HG02840 (cell line): Measurements from ENCODE around the gene PFN4.
"Not testable (repeated sequence)": the region's sequence is repeated elsewhere in the genome, so short reads cannot be mapped to it uniquely, and the experiment has no call there.

Experiments
- ATAC-seq: cut with Tn5 transposase; IDR thresholded peaks from one replicate; pipeline ENCODE4 v1.9.1; 2021; ENCODE audit warnings: mild to moderate bottlenecking, moderate library complexity, moderate number of reproducible peaks; ENCODE audit not compliant: unreplicated experiment, low FRiP score

PFN4 gene

GRCh38 chr2:24115057-24115456 lies 8.1 kb downstream of the PFN4 start:
- ATAC-seq, result no peak

DNA sequence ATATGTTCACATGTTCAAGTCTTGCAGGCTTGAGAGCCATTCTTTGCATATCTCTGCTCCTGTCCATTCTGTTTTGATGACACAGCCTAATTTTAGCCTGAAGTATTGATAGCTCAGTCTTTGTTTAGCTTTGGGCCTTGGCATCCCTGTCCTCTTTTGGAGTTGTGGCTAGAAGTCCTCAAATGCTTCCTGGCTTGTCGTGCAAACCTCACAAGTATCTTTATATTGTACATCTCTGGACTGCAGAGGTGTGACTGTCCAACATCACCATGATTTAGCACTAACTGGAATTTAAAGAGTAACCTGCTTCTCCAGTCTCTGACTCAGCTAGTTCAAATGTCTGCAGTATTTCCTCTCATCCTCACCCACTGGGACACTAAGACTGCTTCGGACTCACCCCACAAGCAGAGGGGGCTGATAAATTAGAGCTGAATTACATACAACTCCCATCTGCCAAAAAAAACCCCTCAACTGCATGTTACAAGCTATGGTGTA lies 11.7 kb downstream of the PFN4 start:
- no peak for ATAC-seq

- ATAC-seq, result no peak
These were observed 12.4 kb downstream of the PFN4 start for GRCh38 chr2:24110660-24111303.

GRCh38 chr2:24109431-24109830 lies 13.7 kb downstream of the PFN4 start:
- not testable (repeated sequence) for ATAC-seq

GRCh38 chr2:24107336-24107735 lies 15.8 kb downstream of the PFN4 start:
- no peak for ATAC-seq

DNA sequence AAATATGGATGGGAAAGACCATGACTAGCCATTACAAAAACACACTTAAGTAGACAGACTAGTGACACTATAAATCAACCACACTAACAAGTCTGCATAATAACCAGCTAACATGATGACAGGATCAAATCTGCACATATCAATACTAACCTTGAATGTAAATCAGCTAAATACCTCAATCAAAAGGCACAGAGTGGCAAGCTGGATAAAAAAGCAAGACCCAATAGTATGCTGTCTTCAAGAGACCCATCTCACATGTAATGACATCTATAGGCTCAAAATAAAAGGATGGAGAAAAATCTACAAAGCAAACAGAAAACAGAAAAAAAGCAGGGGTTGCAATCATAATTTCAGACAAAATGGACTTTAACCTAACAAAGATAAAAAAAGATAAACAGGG lies 16.3 kb downstream of the PFN4 start:
- ATAC-seq, result no peak

DNA sequence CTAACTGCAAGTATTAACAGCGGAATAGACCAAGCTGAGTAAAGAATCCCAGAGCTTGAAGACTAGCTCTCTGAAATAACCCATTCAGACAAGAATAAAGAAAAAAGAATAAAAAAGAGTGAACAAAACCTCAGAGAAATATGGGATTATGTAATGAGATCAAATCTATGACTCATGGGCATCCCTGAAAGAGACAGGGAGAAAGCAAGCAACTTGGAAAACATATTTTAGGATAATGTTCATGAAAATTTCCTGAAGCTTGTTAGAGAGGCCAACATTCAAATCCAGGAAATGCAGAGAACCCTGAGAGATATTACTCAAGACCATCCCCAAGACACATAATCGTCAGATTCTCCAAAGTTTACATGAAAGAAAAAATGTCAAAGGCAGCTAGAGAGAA lies 17.3 kb downstream of the PFN4 start:
- ATAC-seq, result no peak

DNA sequence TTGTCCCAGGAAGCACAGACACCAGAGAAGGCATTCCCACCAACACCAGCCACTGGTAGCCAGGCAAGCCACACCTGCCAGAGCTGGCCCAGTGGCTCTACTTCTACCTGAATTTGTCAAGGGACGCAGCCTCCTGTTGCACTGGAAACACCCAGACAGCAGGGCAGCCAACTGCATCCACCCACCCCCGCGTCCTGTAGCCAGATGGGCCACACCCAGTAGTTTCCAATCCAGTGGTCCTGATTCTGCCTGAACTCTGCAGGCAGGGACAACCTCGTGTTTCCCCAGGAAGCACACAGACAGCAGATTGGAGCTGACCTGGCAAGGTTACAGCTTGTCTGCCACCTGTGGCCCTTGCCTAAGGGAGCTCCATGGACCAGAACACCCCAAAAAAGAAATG lies 18.2 kb downstream of the PFN4 start:
- ATAC-seq, result no peak

DNA sequence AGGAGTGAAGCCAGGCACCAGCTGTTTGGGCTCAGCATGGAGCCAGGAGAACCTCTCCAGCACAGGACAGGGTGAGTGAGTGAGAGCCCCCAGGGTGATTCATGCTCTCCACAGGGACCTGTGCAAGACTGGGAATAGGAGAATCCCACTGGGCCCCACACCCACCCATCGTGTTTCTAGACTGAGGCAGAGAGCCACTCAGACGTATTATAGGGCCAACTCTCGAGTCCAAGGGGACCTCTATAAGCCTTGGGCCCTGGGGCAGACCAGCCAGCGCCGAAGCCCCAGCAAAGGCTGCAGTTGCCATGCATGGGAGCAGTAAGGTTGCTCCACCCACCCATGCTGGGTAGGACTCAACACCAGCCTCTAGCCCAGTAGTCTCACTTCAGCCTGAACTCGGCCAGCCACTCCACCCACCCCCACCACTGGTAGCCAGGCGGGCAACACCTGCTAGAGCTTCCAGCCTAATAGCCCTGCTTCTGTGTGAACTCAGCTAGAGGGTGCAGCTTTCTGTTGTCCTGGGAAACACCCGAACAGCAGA lies 19.0 kb downstream of the PFN4 start:
- ATAC-seq, result no peak

GRCh38 chr2:24102677-24103076 lies 20.5 kb downstream of the PFN4 start:
- ATAC-seq, result no peak

GRCh38 chr2:24101992-24102391 lies 21.1 kb downstream of the PFN4 start:
- ATAC-seq, result no peak

GRCh38 chr2:24100732-24101131 lies 22.4 kb downstream of the PFN4 start:
- ATAC-seq, result not testable (repeated sequence)

DNA sequence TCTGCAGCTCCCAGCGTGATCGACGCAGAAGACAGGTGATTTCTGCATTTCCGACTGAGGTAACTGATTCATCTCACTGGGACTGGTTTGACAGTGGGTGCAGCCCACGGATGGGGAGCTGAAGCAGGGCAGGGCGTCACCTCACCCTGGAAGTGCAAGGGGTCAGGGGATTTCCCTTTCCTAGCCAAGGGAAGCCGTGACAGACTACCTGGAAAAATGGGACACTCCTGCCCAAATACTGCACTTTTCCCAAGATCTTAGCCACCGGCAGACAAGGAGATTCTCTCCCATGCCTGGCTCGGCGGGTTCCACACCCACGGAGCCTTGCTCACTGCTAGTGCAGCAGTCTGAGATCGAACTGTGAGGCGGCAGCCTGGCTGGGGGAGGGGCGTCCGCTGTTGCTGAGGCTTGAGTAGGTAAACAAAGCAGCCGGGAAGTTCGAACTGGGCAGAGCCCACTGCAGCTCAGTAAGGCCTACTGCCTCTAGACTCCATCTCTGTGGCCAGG lies 27.9 kb downstream of the PFN4 start:
- ATAC-seq, result not testable (repeated sequence)

DNA sequence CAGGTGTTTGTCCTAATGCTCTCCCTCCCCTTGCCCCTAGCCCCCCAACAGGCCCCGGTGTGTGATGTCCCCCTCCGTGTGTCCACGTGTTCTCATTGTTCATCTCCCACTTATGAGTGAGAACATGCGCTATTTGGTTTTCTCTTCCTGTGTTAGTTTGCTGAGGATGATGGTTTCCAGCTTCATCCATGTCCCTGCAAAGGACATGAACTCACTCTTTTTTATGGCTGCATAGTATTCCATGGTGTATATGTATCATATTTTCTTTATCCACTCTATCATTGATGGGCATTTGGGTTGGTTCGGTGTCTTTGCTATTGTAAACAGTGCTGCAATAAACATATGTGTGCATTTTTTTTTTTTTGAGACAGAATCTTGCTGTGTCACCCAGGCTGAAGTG lies 29.9 kb downstream of the PFN4 start:
- not testable (repeated sequence) for ATAC-seq

DNA sequence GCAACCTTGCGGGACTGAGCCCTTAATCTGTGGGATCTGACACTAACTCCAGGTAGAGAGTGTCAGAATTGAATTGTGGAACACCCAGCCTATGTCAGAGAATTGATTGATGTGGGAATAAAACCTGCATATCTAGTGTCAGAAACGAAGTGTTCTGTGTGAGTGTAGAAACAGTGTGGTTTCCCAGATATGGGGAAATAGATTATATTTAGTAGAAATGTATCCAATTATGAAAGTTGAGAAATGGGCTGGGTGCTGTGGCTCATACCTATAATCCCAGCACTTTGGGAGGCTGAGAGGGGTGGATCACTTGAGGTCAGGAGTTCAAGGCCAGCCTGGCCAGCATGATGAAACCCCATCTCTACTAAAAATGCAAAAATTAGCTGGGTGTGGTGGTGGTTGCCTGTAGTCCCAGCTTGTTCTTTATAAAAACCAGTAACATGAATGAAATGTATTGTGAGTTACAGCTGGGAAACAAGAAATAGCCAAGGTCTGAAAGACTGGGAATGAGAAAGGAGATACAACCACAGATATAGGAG lies 34.2 kb downstream of the PFN4 start:
- ATAC-seq, result no peak

DNA sequence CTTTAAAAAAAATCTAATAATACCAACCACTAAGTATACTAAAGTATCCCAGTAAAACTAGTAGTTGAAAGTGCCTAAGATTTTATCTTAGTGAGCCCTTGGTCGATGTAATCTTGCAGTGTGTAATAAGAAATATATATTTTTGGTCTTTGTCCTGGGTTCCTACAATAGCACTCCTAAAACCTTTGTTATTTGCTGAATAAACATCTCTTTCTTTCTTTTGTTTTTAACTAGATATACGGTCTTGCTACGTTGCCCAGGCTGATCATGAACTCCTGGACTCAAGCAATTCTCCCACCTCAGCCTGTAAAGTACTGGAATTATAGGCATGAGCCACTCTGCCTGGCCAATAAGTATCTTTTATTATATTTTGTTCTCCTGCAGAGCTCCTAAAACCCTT lies 36.1 kb downstream of the PFN4 start:
- no peak for ATAC-seq

DNA sequence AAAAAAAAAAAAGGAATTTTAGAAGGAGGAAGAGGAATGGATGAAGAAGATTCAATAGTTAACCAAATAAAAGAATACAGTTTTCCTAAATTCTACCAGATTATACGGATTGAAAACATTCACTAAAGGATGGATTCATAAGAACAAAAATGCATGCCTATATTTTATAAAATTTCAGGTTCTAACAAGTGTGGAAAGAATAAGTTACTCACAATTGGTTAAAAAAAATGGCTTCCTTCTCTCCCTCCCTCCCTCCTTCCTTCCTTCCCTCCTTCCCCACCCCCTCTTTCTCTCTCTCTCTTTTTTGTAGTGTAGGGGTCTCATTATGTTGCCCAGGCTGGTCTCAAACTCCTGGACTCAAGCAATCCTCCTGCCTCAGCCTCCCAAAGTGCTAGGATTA lies 36.9 kb downstream of the PFN4 start:
- ATAC-seq, result no peak

DNA sequence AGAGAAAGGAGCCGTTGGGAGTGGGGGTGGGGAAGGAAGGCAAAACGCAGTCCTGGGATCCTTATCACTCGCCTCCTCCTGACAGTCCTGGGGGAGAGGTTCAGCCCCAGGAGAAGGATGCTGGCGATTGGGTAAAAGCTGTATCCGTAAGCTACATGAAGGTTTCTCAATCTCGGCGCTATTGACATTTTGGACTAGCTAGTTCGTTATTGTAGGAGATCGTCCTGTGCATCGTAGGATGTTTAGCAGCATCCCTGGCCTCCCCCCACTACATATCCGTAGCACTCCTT lies 38.0 kb downstream of the PFN4 start:
- ATAC-seq, result no peak

DNA sequence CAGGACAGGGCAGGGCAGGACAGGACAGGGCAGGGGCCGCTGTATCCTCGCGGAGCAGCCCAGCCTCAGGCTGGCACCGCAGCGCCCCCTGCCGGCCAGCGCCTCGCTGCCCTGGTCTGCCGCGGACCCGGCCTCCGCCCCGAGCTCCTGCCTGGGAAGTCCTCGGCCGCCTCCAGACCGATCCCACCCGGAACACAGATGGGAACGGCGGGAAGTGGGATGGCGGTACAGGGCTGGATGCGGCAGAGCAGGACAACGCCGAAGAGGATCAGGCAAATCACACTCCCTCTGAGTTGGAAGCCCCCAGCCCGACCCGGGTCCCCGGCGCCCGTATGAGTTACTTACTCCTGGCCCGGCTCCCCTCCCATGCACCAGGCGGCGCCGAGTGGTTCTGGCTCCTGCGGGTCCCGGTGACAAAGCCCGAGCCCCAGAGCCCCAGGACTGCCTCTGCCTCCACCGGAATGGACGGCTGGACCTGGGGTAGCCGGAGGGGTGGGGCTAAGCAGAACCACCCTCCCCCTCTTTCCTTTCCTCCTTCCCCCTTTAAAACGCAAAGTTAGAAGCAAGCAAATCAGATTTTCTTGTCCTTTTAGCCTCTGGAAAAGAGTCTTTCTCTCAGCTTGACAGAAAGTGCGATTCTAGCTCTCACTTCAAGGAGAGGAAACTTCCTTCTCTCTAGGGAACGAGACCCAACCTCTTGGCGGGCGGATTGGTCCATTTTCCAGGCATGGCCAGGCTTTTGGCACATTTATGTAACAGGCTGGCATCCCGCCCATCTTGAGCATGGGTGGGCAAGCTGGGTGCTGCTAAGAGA lies 38.5 kb downstream of the PFN4 start, which contains the start of gene TP53I3:
TSS of gene TP53I3 (minus strand) at position 449 of the 814 bp plus-strand sequence. CDS start 508 bp downstream, outside the sequence.
- ATAC-seq, result peak; percentile 81

GRCh38 chr2:24083567-24084385 lies 39.4 kb downstream of the PFN4 start:
- ATAC-seq, result peak; percentile 58
